C4-2B (cell line): ENCODE data around the gene CPAMD8.

ENCODE experiments used
- H3K27ac ChIP-seq: fragments of 450-650 bp; 2 replicates; pipeline ENCODE4 v1.5.1; 2017
- CTCF ChIP-seq: fragments of 450-650 bp; conservative IDR thresholded peaks from 2 replicates; pipeline ENCODE4 v1.5.1; 2017; ENCODE audit warnings: mild to moderate bottlenecking
- ZFX ChIP-seq: fragments of 450-650 bp; IDR thresholded peaks from 2 replicates; pipeline ENCODE4 v1.6.1; 2017

The CPAMD8 gene

GRCh38 chr19:16919496-16919895 lies 107.1 kb downstream of the CPAMD8 start:
- no peak overlapping the region for H3K27ac ChIP-seq
- TF ChIP-seq ZFX = no peak
- TF ChIP-seq CTCF = no peak

DNA sequence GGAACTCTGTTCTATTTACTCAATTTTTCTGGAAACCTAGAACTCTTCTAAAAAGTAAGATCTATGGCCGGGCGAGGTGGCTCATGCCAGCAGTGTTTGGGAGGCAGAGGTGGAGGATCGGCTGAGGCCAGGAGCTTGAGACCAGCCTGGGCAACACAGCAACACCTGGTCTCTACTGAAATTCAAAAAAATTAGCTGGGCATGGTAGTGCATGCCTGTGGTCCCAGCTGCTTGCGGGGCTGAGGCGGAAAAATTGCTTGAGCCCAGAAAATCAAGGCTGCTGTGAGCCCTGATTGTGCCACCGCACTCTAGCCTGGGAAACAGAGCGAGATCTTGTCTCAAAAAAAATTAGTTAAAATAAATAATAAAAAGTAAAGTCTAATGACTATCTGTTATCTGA lies 109.2 kb downstream of the CPAMD8 start:
- TF ChIP-seq ZFX (no peak), CTCF (no peak)
- no peak overlapping the region for H3K27ac ChIP-seq

DNA sequence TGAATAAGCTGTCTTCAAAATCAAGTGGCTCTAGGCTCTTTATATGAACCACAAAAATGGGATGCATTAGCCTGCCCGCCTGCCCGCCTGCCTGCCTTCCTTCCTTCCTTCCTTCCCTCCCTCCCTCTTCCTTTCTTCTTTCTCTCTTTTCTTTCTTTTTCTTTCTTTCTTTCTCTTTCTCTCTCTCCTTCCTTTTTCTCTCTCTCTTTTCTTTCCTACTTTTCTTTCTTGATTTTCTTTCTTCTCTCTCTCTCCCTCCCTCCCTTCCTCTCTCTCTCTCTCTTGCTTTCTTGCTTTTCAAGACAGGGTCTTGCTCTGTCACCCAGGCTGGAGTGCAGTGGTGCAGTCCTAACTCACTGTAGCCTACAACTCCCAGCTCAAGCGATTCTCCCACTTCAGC lies 110.9 kb downstream of the CPAMD8 start:
- H3K27ac ChIP-seq = no peak overlapping the region
- TF ChIP-seq ZFX (no peak), CTCF (no peak)

DNA sequence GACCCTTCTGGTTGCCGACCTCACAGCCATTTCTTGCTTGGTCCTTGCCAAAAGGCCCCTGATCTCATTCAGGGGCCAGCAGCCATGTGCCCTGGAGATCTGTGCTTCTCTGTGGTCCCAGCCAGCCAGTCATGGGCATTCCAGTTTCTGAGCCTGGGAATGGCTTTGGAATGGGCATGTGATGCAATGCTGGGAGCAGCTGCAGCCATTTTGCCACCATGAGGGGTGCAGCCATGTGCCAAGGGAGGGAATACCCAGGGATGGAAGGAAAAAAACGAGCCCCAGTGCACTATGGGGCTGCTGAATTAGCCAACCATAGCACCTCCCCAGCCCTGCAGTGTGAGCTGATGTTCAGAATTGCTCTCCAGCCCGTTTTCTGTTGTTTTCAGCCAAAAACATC lies 111.5 kb downstream of the CPAMD8 start:
- H3K27ac ChIP-seq = no peak overlapping the region
- no peak for TF ChIP-seq CTCF

DNA sequence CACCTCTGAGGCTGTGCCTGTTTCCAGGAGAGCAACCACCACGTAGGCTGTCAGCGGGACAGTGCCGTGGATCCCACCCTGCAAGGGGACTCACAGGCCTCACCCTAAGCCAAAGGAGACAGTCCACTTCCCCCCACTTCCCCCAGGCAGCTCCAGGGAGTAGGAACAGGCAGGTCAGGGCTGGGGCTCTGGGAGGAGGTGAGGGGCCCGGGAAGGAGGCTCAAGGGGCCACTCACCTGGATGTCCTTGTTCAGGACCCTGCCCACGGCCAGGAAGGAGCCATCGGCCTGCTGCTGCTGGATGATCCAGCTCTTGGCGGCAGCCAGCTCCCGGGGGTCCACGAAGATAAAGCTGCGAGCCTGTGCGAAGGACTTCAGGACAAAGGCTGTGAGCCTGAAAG lies 112.2 kb downstream of the CPAMD8 start:
- no peak overlapping the region for H3K27ac ChIP-seq
- no peak for TF ChIP-seq ZFX
- no peak for TF ChIP-seq CTCF

DNA sequence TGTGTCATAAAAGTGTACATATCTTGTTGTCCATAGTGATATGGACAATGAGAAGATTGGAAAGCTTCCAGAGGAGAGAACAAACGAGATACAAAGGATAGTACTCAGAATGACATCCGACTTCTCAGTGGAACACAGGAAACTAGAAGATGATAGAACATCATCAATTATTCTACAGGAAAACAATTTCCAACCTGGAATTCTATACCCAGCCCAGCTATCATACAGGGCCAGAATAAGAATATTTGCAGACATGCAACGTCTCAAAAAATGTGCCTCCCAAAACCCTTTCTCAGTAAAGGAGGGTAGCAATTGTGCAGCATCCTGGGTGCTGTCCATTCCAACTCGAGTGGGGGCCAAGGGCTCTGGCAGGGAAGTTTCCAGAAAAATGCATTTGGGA lies 113.8 kb downstream of the CPAMD8 start:
- H3K27ac ChIP-seq = no peak overlapping the region
- TF ChIP-seq ZFX = no peak
- no peak for TF ChIP-seq CTCF

- no peak for TF ChIP-seq ZFX
- no peak for TF ChIP-seq CTCF
- no peak overlapping the region for H3K27ac ChIP-seq
Measured at GRCh38 chr19:16911046-16911445, 115.6 kb downstream of the CPAMD8 start.
